Subcutaneous abdominal adipose tissue (tissue), 5 donors: Measurements from ENCODE around the gene PLEKHH3.

Source experiments
- H3K27ac ChIP-seq: one replicate; pipeline ENCODE4 v1.7.0; 2013; ENCODE audit warnings: low read depth, mild to moderate bottlenecking, inconsistent platforms, low read length, moderate library complexity
- H3K27me3 ChIP-seq, 5 donors: one replicate each; pipeline ENCODE4 v1.7.0; 2013; ENCODE audit warnings: low read length in 5 of 5, inconsistent platforms in 1 of 5; ENCODE audit not compliant: control insufficient read depth in 5 of 5, insufficient read depth in 4 of 5
- H3K36me3 ChIP-seq, 5 donors: one replicate each; pipeline ENCODE4 v1.7.0; 2013; ENCODE audit warnings: low read length in 5 of 5; ENCODE audit not compliant: control insufficient read depth in 5 of 5, insufficient read depth in 5 of 5
- H3K4me1 ChIP-seq, 5 donors: one replicate each; pipeline ENCODE4 v1.7.0; 2013; ENCODE audit warnings: low read length in 5 of 5, mild to moderate bottlenecking in 3 of 5, moderate library complexity in 1 of 5; ENCODE audit not compliant: control insufficient read depth in 5 of 5, insufficient read depth in 5 of 5
- H3K4me3 ChIP-seq, 5 donors: one replicate each; pipeline ENCODE4 v1.7.0; 2013; ENCODE audit warnings: low read length in 5 of 5, low read depth in 1 of 5
- H3K9ac ChIP-seq, 5 donors: one replicate each; pipeline ENCODE4 v1.7.0; 2013; ENCODE audit warnings: low read length in 5 of 5, mild to moderate bottlenecking in 4 of 5, moderate library complexity in 3 of 5
- H3K9me3 ChIP-seq, 5 donors: one replicate each; pipeline ENCODE4 v1.7.0; 2013; ENCODE audit warnings: low read length in 5 of 5; ENCODE audit not compliant: control insufficient read depth in 5 of 5
- donor health status: healthy.
- donor health status: healthy.
- donor health status: healthy.
- donor health status: healthy.
- donor health status: healthy.

The PLEKHH3 gene

DNA sequence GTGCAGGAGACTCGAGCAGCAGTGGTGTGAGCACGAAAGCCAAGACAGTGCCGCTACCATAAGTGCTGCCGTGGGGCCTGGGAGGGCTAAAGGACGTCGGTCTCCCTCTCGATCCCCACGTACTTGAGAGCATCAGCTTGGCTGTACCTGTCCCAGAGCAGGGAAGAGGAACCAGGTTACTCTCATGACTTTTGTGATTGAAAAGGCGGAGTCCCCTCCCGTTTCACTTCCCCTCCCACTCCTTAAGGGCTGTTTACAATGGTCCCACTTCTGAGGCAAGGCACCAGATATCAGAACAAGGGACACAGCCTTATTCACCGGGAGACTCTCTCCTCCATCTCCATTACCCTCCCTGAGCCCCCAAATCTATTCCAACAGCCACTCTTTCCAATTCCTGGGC is 25.7 kb upstream of the PLEKHH3 start:
- H3K36me3 ChIP-seq, result peaks cover 11 to 95% (median 80%) of the 10 kb centered on the region in 5 donors
- no peak overlapping the region for H3K4me3 ChIP-seq
- H3K9ac ChIP-seq, result no peak overlapping the region
- peaks cover 0 to 3% (median 0%) of the 10 kb centered on the region in 5 donors for H3K4me1 ChIP-seq
- H3K27ac ChIP-seq, result no peak overlapping the region
- no peaks in the 10 kb centered on the region for H3K27me3 ChIP-seq
- no peaks in the 10 kb centered on the region for H3K9me3 ChIP-seq

DNA sequence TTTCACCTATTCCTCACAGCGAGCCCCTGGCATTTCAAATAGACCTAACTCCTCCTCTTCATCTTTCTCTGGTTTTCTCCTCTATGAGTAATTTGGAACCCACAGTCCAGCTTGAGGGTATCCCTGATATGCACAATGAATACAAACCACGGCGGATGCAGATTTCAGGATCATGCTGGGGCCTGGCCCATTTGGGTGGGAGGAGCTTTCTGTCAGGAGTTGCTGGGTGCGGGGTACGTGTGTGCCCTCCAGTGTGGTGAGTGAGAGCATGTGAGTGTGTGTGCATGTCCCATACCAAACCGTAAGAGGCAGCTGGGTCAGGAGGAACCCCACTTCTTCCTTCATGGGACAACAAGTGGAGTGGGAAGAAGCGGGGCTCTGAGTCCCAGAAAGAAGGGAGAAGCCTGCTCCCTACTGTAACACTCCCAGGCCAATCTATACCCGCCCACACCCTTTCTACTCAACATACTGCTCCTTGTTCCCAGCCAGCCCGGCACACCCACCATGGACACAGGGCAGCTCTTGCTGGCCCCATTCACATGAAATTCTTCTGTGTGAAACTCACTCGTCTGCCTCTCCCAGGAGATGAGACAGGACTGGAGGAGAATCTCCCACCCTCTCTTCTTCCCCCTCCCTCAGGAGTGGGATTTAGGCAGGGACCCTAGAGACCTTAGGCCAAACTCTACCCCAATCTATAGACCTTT is 23.9 kb upstream of the PLEKHH3 start:
- Histone ChIP-seq H3K4me3 (no peak overlapping the region), H3K9me3 (no peaks in the 10 kb centered on the region), H3K9ac (no peak overlapping the region), H3K4me1 (peaks cover 0 to 3% (median 0%) of the 10 kb centered on the region in 5 donors), H3K27ac (no peak overlapping the region), H3K27me3 (no peaks in the 10 kb centered on the region), H3K36me3 (peaks cover 8 to 91% (median 72%) of the 10 kb centered on the region in 5 donors)

GRCh38 chr17:42699415-42699740 is 22.6 kb upstream of the PLEKHH3 start:
- H3K9ac ChIP-seq, result no peak overlapping the region
- H3K27me3 ChIP-seq, result no peaks in the 10 kb centered on the region
- no peaks in the 10 kb centered on the region for H3K9me3 ChIP-seq
- H3K4me3 ChIP-seq, result no peak overlapping the region
- H3K4me1 ChIP-seq, result peaks cover 0 to 3% (median 0%) of the 10 kb centered on the region in 5 donors
- peaks cover 4 to 90% (median 72%) of the 10 kb centered on the region in 5 donors for H3K36me3 ChIP-seq
- H3K27ac ChIP-seq, result no peak overlapping the region

DNA sequence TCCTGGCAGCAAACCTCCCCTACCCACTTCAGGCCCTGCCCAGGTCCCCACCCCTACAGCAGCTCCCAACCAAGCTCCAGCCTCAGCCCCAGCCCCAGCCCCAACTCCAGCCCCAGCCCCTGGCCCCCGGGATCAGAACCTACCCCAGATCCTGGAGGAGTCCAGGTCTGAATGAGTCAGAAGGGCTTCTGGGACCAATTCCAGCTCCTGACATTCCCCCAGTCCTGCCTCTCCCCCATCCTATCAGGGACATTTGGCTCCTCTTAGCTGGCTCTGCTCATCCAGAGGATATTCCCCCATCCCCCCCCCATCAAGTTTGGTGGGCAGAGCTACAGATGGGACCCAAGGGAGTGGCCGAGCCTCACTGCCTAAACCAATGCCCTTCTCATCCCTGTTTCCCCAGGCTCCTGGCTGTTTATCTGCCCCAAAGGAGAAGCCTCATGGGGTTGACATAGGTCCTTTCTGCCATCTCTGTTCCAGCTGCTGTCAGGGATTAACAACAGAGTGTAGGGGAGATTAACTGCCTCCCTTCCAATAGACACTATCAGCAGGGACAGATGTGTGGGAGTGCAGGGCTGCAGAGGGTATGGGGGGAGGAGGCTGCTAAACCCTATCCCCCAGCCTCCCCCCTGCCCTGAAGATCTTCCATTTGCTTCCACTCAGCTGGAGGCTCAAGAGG is 22.1 kb upstream of the PLEKHH3 start:
- Histone ChIP-seq H3K36me3 (peaks cover 4 to 86% (median 68%) of the 10 kb centered on the region in 5 donors), H3K9ac (no peak overlapping the region), H3K4me3 (no peak overlapping the region), H3K27ac (no peak overlapping the region), H3K9me3 (no peaks in the 10 kb centered on the region), H3K4me1 (peaks cover 0 to 3% (median 0%) of the 10 kb centered on the region in 5 donors), H3K27me3 (no peaks in the 10 kb centered on the region)

DNA sequence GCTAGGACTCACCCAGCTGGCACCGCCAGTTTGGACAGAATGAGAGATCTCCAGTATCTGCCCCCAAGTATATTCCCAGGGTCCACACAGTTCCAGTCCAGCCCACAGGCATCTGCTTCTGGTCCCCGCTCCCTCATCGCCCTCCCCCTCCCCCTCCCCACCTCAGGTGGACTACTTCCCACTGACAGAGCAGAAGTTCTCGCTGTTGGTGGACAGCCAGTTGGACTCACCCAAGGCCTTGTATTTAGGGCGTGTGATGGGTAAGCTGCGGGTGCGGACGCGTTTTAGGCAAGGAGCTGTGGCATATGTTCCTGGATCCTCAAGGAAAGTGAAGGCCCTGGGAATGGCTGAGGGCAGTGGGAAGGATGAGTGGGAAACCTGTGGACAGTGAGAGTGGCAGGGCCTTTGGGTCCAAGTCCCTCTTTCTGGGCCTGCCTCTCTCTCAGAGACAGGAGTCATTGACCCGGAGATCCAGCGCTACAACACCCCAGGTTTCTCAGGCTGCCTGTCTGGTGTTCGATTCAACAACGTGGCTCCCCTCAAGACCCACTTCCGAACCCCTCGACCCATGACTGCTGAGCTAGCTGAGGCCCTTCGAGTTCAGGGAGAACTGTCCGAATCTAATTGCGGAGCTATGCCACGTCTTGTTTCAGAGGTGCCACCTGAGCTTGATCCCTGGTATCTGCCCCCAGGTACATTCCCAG is 20.5 kb upstream of the PLEKHH3 start:
- Histone ChIP-seq H3K4me1 (peaks cover 0 to 3% (median 0%) of the 10 kb centered on the region in 5 donors), H3K27ac (no peak overlapping the region), H3K36me3 (peaks cover 0 to 80% (median 59%) of the 10 kb centered on the region in 5 donors), H3K27me3 (no peaks in the 10 kb centered on the region), H3K9ac (no peak overlapping the region), H3K9me3 (no peaks in the 10 kb centered on the region), H3K4me3 (no peak overlapping the region)

DNA sequence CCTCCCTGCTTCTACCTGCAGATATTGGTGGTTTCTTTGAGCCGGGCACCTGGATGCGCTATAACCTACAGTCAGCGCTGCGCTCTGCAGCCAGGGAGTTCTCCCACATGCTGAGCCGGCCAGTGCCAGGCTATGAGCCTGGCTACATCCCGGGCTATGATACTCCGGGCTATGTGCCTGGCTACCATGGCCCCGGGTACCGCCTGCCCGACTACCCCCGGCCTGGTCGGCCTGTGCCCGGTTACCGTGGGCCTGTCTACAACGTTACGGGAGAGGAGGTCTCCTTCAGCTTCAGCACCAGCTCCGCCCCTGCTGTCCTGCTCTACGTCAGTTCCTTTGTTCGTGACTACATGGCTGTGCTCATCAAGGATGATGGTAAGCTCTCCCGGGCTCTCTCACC is 18.7 kb upstream of the PLEKHH3 start:
- Histone ChIP-seq H3K27me3 (no peaks in the 10 kb centered on the region), H3K4me1 (peaks cover 0 to 12% (median 3%) of the 10 kb centered on the region in 5 donors), H3K36me3 (peaks cover 0 to 79% (median 50%) of the 10 kb centered on the region in 5 donors), H3K4me3 (no peak overlapping the region), H3K9me3 (no peaks in the 10 kb centered on the region), H3K27ac (no peak overlapping the region), H3K9ac (no peak overlapping the region)

GRCh38 chr17:42694524-42694923 is 17.7 kb upstream of the PLEKHH3 start:
- Histone ChIP-seq H3K27me3 (no peaks in the 10 kb centered on the region), H3K9ac (no peak overlapping the region), H3K4me1 (peaks cover 0 to 12% (median 3%) of the 10 kb centered on the region in 5 donors), H3K4me3 (no peak overlapping the region), H3K9me3 (no peaks in the 10 kb centered on the region), H3K36me3 (peaks cover 0 to 75% (median 41%) of the 10 kb centered on the region in 5 donors), H3K27ac (no peak overlapping the region)

GRCh38 chr17:42692489-42692888 is 15.7 kb upstream of the PLEKHH3 start:
- Histone ChIP-seq H3K9me3 (no peaks in the 10 kb centered on the region), H3K4me3 (no peak overlapping the region), H3K27ac (no peak overlapping the region), H3K27me3 (no peaks in the 10 kb centered on the region), H3K4me1 (peaks cover 0 to 12% (median 0%) of the 10 kb centered on the region in 5 donors), H3K9ac (no peak overlapping the region), H3K36me3 (peaks cover 0 to 67% (median 33%) of the 10 kb centered on the region in 5 donors)

DNA sequence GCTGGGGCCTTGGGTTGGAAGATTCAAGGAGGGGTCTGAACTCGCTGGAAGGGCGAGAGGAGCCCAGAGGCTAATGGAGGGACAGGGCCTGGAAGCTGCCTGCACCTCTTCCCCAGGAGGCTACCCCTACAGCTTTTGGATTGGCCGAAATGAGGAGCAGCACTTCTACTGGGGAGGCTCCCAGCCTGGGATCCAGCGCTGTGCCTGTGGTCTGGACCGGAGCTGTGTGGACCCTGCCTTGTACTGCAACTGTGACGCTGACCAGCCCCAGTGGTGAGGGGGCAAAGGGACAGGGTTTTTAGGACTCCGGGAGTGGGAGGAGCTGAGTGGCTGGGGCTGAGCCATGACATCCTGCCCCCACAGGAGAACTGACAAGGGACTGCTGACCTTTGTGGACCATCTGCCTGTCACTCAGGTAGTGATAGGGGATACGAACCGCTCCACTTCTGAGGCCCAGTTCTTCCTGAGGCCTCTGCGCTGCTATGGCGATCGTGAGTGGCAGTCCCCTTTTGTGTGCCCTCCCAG is 14.3 kb upstream of the PLEKHH3 start:
- H3K27me3 ChIP-seq, result no peaks in the 10 kb centered on the region
- H3K9ac ChIP-seq, result no peak overlapping the region
- no peaks in the 10 kb centered on the region for H3K9me3 ChIP-seq
- H3K4me1 ChIP-seq, result peaks cover 0 to 12% (median 0%) of the 10 kb centered on the region in 5 donors
- H3K4me3 ChIP-seq, result no peak overlapping the region
- peaks cover 0 to 63% (median 30%) of the 10 kb centered on the region in 5 donors for H3K36me3 ChIP-seq
- no peak overlapping the region for H3K27ac ChIP-seq

- Histone ChIP-seq H3K4me1 (peaks cover 0 to 12% (median 0%) of the 10 kb centered on the region in 5 donors), H3K36me3 (peaks cover 0 to 62% (median 25%) of the 10 kb centered on the region in 5 donors), H3K9me3 (no peaks in the 10 kb centered on the region), H3K27ac (no peak overlapping the region), H3K27me3 (no peaks in the 10 kb centered on the region), H3K9ac (no peak overlapping the region), H3K4me3 (no peak overlapping the region)
These were observed 13.8 kb upstream of the PLEKHH3 start for GRCh38 chr17:42690596-42690995.
